Measurements from ENCODE around the gene SIX1. TPM values are rescaled to one million over a fixed set of nuclear protein-coding genes. Genes with fewer than 3 reads are reported as not detected.

The SIX1 gene
- 1 to 10 TPM in 1 of 4 donors, not detected in 3; 7.1 TPM for total RNA-seq

DNA sequence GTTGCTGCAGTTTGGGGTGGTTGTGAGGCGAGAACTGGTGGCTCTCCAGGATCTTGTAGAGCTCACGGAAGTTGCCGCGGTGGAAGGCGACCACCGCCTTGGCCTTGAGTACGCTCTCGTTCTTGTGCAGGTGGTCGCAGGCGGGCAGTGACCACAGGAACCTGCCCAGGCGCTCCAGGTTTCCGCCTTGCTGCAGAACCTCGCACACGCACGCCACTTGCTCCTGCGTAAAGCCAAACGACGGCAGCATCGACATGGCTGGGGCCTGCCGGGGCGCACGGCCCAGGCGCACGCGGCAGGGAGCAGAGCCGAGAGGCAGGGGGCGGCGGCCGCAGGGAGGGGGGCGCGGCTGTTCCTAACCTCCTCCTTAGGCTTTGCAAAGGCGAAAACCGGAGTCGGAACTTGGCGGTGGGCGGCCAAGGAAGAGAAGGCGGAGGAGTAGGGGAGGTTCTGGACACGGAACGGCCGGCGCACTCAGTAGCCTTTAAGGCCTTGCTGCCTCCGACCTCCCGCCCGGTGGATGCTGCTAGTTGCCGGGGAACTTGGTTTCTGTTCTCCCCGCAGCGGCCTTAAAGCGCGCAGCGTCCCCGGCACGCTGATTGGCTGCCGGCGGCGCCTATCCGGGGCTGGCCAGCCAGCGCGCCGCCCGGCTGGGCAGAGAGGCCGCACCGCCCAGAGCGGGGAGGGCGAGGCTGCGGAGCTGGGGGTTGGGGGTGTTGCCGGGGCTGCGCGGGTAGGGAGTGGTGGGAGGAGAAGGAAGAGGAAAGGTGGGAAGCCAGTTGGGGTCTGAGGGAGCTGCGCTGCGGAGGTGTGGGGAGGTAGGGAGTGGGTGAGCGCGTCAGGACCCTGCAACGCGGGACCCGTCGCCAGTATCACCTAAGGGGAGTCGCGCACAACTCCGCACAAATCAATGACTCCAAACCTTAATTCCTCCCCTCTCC, at the start of gene SIX1:
SIX1 (minus strand) TSS at position 544 of the 941 bp plus-strand sequence; CDS start at position 256, 288 bp downstream.
- intact Hi-C loops (cut with DNase I; ENCODE audit: low total_unique reads), result no loop called here
- Histone ChIP-seq H3K4me3 (peak within 1 kb of the TSS in 1 of 2 donors; percentile 40), H3K36me3 (no peaks in the 10 kb centered on the region), H3K9me3 (no peaks in the 10 kb centered on the region), H3K27me3 (peaks cover 34 to 94% of the 10 kb centered on the region in 2 donors), H3K4me1 (peaks cover 0 to 12% of the 10 kb centered on the region in 2 donors), H3K27ac (no peak within 1 kb of the TSS)
- DNase-seq, result peak; percentile 26 to 54
- TF ChIP-seq CTCF (IDR thresholded peaks at IDR 0.05) (no peak), POLR2A (IDR thresholded peaks at IDR 0.05) (no peak)

GRCh38 chr14:60695327-60695726, 46.0 kb upstream of the SIX1 start:
- Histone ChIP-seq H3K4me1 (no peaks in the 10 kb centered on the region), H3K27me3 (no peaks in the 10 kb centered on the region), H3K36me3 (no peaks in the 10 kb centered on the region), H3K27ac (no peak overlapping the region), H3K4me3 (no peak overlapping the region), H3K9me3 (no peaks in the 10 kb centered on the region)
- DNase-seq, result no peak
- TF ChIP-seq CTCF (IDR thresholded peaks at IDR 0.05), result no peak
- TF ChIP-seq POLR2A (IDR thresholded peaks at IDR 0.05), result no peak
- intact Hi-C loops (cut with DNase I; ENCODE audit: low total_unique reads), result no loop called here

DNA sequence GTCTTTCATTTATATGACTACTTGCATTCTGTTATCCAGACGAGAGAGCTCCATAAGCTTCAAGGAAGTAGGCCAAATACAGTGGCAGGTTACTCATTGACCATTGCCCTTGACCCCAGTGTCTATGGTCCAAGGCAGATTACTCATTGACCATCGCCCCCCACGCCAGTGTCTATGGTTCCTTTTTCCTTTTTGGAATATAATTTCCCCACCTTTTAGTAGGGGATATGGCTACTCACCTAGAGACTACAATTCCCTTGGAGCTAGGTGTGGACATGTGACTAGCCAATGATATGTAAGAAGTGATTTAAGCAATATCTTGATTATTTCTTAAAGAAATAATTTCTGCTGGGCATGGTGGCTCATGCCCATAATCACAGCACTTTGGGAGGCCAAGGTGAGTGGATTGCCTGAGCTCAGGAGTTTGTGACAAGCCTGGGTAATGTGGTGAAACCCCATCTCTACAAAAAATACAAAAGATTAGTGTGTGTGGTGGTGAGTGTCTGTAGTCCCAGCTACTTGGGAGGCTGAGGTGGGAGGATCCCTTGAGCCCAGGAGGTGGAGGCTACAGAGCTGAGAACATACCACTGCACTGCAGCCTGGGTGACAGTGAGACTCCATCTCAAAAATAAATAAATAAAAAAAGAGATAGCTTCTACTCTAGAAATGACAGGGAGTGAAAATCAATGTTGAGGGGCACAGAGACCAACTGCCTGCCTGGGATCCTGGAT, 42.3 kb upstream of the SIX1 start:
- Histone ChIP-seq H3K4me1 (no peaks in the 10 kb centered on the region), H3K4me3 (no peak overlapping the region), H3K36me3 (no peaks in the 10 kb centered on the region), H3K9me3 (no peaks in the 10 kb centered on the region), H3K27me3 (no peaks in the 10 kb centered on the region), H3K27ac (no peak overlapping the region)
- no peak for DNase-seq
- TF ChIP-seq CTCF (IDR thresholded peaks at IDR 0.05), result no peak
- no peak for TF ChIP-seq POLR2A (IDR thresholded peaks at IDR 0.05)
- intact Hi-C loops (cut with DNase I; ENCODE audit: low total_unique reads), result no loop called here

DNA sequence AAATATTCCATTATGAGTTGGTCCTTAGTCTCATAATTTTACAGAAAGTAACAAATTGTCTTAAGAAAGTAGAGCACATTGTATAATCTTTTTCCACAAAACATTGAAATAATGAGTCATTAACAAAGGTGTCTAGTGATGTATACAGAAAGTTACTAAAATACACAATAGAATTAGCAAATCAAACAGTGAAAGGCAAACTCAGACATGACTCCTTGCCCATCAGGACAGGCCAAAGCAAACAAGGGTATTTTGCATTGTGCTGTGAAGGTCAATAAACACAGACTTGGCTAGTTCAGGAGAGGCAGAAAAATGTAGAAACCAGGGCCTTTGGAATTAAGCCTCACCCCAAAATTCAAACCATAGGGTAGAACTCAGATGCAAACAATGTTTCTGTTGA, 37.6 kb upstream of the SIX1 start:
- H3K36me3 ChIP-seq, result no peaks in the 10 kb centered on the region
- no peaks in the 10 kb centered on the region for H3K4me1 ChIP-seq
- no peaks in the 10 kb centered on the region for H3K27me3 ChIP-seq
- H3K9me3 ChIP-seq, result no peaks in the 10 kb centered on the region
- TF ChIP-seq POLR2A (IDR thresholded peaks at IDR 0.05) (no peak), CTCF (IDR thresholded peaks at IDR 0.05) (no peak)
- H3K27ac ChIP-seq, result no peak overlapping the region
- no peak for DNase-seq
- H3K4me3 ChIP-seq, result no peak overlapping the region
- intact Hi-C loops (cut with DNase I; ENCODE audit: low total_unique reads), result no loop called here

- H3K36me3 ChIP-seq, result no peaks in the 10 kb centered on the region
- no peaks in the 10 kb centered on the region for H3K27me3 ChIP-seq
- TF ChIP-seq POLR2A (IDR thresholded peaks at IDR 0.05) (no peak), CTCF (IDR thresholded peaks at IDR 0.05) (no peak)
- H3K27ac ChIP-seq, result no peak overlapping the region
- no peaks in the 10 kb centered on the region for H3K9me3 ChIP-seq
- no peak overlapping the region for H3K4me3 ChIP-seq
- intact Hi-C loops (cut with DNase I; ENCODE audit: low total_unique reads), result no loop called here
- H3K4me1 ChIP-seq, result no peaks in the 10 kb centered on the region
- DNase-seq, result no peak
These were observed 34.9 kb upstream of the SIX1 start for GRCh38 chr14:60684203-60684602.
